Lower leg skin (tissue), 3 donors: ENCODE data around the gene SBF1.

Source experiments
- POLR2A ChIP-seq, 2 donors: fragments of 450-650 bp; IDR thresholded peaks; one replicate each; pipeline ENCODE4 v1.6.1; 2016 to 2017; ENCODE audit warnings: antibody characterized with exemption in 2 of 2, mild to moderate bottlenecking in 1 of 2, moderate library complexity in 1 of 2
- TF ChIP-seq, protein P1 (sequence below), 3 donors: fragments of 450-650 bp; IDR thresholded peaks; one replicate each; pipeline ENCODE4 v1.5.1; 2016; ENCODE audit warnings: antibody characterized with exemption in 3 of 3, mild to moderate bottlenecking in 3 of 3, moderate library complexity in 2 of 3

- TF ChIP-seq, protein P1, sequence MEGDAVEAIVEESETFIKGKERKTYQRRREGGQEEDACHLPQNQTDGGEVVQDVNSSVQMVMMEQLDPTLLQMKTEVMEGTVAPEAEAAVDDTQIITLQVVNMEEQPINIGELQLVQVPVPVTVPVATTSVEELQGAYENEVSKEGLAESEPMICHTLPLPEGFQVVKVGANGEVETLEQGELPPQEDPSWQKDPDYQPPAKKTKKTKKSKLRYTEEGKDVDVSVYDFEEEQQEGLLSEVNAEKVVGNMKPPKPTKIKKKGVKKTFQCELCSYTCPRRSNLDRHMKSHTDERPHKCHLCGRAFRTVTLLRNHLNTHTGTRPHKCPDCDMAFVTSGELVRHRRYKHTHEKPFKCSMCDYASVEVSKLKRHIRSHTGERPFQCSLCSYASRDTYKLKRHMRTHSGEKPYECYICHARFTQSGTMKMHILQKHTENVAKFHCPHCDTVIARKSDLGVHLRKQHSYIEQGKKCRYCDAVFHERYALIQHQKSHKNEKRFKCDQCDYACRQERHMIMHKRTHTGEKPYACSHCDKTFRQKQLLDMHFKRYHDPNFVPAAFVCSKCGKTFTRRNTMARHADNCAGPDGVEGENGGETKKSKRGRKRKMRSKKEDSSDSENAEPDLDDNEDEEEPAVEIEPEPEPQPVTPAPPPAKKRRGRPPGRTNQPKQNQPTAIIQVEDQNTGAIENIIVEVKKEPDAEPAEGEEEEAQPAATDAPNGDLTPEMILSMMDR (IDR thresholded peaks at IDR 0.05), result no peak
- no peak for TF ChIP-seq POLR2A (IDR thresholded peaks at IDR 0.05)
Observed at GRCh38 chr22:50523458-50523805, 48.6 kb upstream of the SBF1 start.
